ENCODE data around the gene PEX12.

DNA sequence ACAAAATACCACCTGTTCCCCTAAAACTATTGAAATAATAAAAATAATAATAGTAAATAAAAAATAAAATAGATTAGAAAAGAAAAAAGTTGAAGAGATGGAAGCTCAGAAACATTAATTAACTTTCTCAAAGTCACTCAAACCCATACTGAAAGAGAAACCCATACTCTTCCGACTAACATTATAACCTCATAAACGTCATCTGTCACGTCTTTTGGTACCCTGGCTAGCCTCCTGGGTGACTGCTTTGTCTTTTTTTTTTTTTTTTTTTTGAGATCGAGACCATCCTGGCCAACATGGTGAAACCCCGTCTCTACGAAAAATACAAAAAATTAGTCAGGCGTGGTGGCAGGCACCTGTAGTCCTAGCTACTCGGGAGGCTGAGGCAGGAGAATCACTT is 48.5 kb downstream of the PEX12 start:
- TF ChIP-seq, protein P1, sequence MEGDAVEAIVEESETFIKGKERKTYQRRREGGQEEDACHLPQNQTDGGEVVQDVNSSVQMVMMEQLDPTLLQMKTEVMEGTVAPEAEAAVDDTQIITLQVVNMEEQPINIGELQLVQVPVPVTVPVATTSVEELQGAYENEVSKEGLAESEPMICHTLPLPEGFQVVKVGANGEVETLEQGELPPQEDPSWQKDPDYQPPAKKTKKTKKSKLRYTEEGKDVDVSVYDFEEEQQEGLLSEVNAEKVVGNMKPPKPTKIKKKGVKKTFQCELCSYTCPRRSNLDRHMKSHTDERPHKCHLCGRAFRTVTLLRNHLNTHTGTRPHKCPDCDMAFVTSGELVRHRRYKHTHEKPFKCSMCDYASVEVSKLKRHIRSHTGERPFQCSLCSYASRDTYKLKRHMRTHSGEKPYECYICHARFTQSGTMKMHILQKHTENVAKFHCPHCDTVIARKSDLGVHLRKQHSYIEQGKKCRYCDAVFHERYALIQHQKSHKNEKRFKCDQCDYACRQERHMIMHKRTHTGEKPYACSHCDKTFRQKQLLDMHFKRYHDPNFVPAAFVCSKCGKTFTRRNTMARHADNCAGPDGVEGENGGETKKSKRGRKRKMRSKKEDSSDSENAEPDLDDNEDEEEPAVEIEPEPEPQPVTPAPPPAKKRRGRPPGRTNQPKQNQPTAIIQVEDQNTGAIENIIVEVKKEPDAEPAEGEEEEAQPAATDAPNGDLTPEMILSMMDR (IDR thresholded peaks at IDR 0.05; ENCODE audit: low read length): no peak
- no peak for TF ChIP-seq EZH2 (optimal IDR thresholded peaks at IDR 0.05; ENCODE audit: low read depth, low read length)
